HepG2 (cell line): ENCODE measurements around the gene SCAMP3. TPM values are rescaled to one million over a fixed set of nuclear protein-coding genes. Genes with fewer than 3 reads are reported as not detected.

Experiments used
- AKNA ChIP-seq: sonication (generic); formaldehyde crosslinking; IDR thresholded peaks from 2 replicates; pipeline ENCODE4 v1.4.0; 2020; ENCODE audit warnings: missing genetic modification reagents, borderline replicate concordance
- DMAP1 ChIP-seq: IDR thresholded peaks from 2 replicates; pipeline ENCODE4 v1.6.1; 2016
- EEA1 ChIP-seq: sonication (generic); formaldehyde crosslinking; IDR thresholded peaks from 2 replicates; pipeline ENCODE4 v1.5.1; 2020; ENCODE audit warnings: mild to moderate bottlenecking, missing genetic modification reagents, borderline replicate concordance
- ELF4 ChIP-seq: sonication (generic); formaldehyde crosslinking; IDR thresholded peaks from 2 replicates; pipeline ENCODE4 v1.5.0; 2020; ENCODE audit warnings: missing genetic modification reagents, mild to moderate bottlenecking, moderate library complexity, borderline replicate concordance
- HOMEZ ChIP-seq: IDR thresholded peaks from 2 replicates; pipeline ENCODE4 v1.6.1; 2016; ENCODE audit warnings: low read depth
- NONO ChIP-seq, 2 experiments: fragments of 450-650 bp in 1 of 2; sonication (generic) in 1 of 2; formaldehyde crosslinking in 1 of 2; IDR thresholded peaks in 1 of 2; conservative IDR thresholded peaks in 1 of 2; 2 replicates each; pipeline versions ENCODE4 v1.6.1 to v1.8.0; 2017 to 2022; ENCODE audit warnings: mild to moderate bottlenecking in 1 of 2, missing genetic modification reagents in 1 of 2, moderate library complexity in 1 of 2
- ONECUT2 ChIP-seq: sonication (generic); formaldehyde crosslinking; IDR thresholded peaks from 2 replicates; pipeline ENCODE4 v1.4.0; 2020; ENCODE audit warnings: missing genetic modification reagents
- PTBP1 ChIP-seq: fragments of 200-400 bp; formaldehyde crosslinking; IDR thresholded peaks from 2 replicates; pipeline ENCODE4 v1.6.1; 2018; ENCODE audit warnings: low read length, low read depth; ENCODE audit not compliant: poor library complexity, severe bottlenecking
- SSRP1 ChIP-seq: IDR thresholded peaks from 2 replicates; pipeline ENCODE4 v1.6.1; 2016; ENCODE audit warnings: control low read depth
- ZBTB20 ChIP-seq: sonication (generic); formaldehyde crosslinking; IDR thresholded peaks from 2 replicates; pipeline ENCODE4 v1.8.1; 2023; ENCODE audit warnings: missing genetic modification reagents, low read depth, mild to moderate bottlenecking, borderline replicate concordance
- ZBTB38 ChIP-seq: sonication (generic); formaldehyde crosslinking; IDR thresholded peaks from 2 replicates; pipeline ENCODE4 v1.5.1; 2020; ENCODE audit warnings: mild to moderate bottlenecking, missing genetic modification reagents
- ZHX2 ChIP-seq, 2 experiments: sonication (generic) in 1 of 2; formaldehyde crosslinking in 1 of 2; IDR thresholded peaks; 2 replicates each; pipeline versions ENCODE4 v1.6.1 to v1.9.0; 2014 to 2022; ENCODE audit warnings: antibody characterized with exemption in 1 of 2, borderline replicate concordance in 1 of 2, inconsistent platforms in 1 of 2, low read depth in 1 of 2, missing genetic modification reagents in 1 of 2
- ZNF274 ChIP-seq: sonication (generic); formaldehyde crosslinking; IDR thresholded peaks from 2 replicates; pipeline ENCODE4 v1.5.1; 2020; ENCODE audit warnings: mild to moderate bottlenecking, missing genetic modification reagents
- ZNF570 ChIP-seq: sonication (generic); formaldehyde crosslinking; IDR thresholded peaks from 2 replicates; pipeline ENCODE4 v1.4.0; 2020; ENCODE audit warnings: mild to moderate bottlenecking, missing genetic modification reagents, borderline replicate concordance
- ZNF576 ChIP-seq: sonication (generic); formaldehyde crosslinking; IDR thresholded peaks from 2 replicates; pipeline ENCODE4 v1.4.0; 2020; ENCODE audit warnings: mild to moderate bottlenecking, missing genetic modification reagents
- ZNF580 ChIP-seq: IDR thresholded peaks from 2 replicates; pipeline ENCODE4 v1.6.1; 2016; ENCODE audit warnings: low read depth, borderline replicate concordance
- polyA plus RNA-seq, 8 experiments: library from polyadenylated mRNA; depleted of rRNA in 3 of 8; stranded (reverse) in 7 of 8; unstranded in 1 of 8; fragments of >200 nt; fragmentation: Illumina TruSeq in 4 of 8; extraction: Trizol in 4 of 8; gene quantifications; 2 replicates each; pipeline versions ENCODE4 v1.2.1 to v1.2.3, GENCODE V29; 2011 to 2016; ENCODE audit warnings: low read depth in 4 of 8, missing spikeins in 1 of 8, mixed read lengths in 1 of 8; ENCODE audit not compliant: insufficient read depth in 1 of 8
- total RNA-seq, 5 experiments: library from RNA; depleted of rRNA; stranded (reverse); fragments of >200 nt; fragmentation: Illumina TruSeq; extraction: Trizol; gene quantifications; 2 replicates each; pipeline ENCODE4 v1.2.3, GENCODE V29; 2016; ENCODE audit warnings: low read depth in 1 of 5

Gene SCAMP3
- total and polyA plus RNA-seq, 2 of the 13 experiments (the other 11 are each of a cell fraction or from before 2014, with no cell fraction given) = 46.8 to 83.3 TPM

GRCh38 chr1:155261493-155261851, 688 bp downstream of the SCAMP3 start (continued):
- TF ChIP-seq ZHX2 (IDR thresholded peaks at IDR 0.05; ENCODE audit: low read depth) = no peak
- no peak for TF ChIP-seq ZHX2 (CRISPR knock-in tag; IDR thresholded peaks at IDR 0.05; ENCODE audit: borderline replicate concordance)
- no peak for TF ChIP-seq AKNA (CRISPR knock-in tag)
- TF ChIP-seq ZNF580 (CRISPR knock-in tag) = no peak
- TF ChIP-seq ZNF570 (CRISPR knock-in tag) = no peak
- no peak for TF ChIP-seq ONECUT2 (CRISPR knock-in tag)
- 0 out of 2 replicates have a peak, but pooled peaks have one; percentile 0 for TF ChIP-seq ZNF274 (CRISPR knock-in tag)
- TF ChIP-seq PTBP1 = no peak
- no peak for TF ChIP-seq NONO (IDR thresholded peaks at IDR 0.05)
- no peak for TF ChIP-seq NONO (CRISPR knock-in tag; conservative IDR thresholded peaks at IDR 0.05)
- no peak for TF ChIP-seq ZBTB20 (CRISPR knock-in tag)
- no peak for TF ChIP-seq DMAP1 (CRISPR knock-in tag)
- TF ChIP-seq ZNF576 (CRISPR knock-in tag) = no peak
- TF ChIP-seq SSRP1 (CRISPR knock-in tag) = no peak
- no peak for TF ChIP-seq ZBTB38 (CRISPR knock-in tag)
- TF ChIP-seq EEA1 (CRISPR knock-in tag) = no peak
- TF ChIP-seq ELF4 = no peak
- no peak for TF ChIP-seq HOMEZ
